ENCODE data around the gene NUDT8.
"Not testable (repeated sequence)": the region's sequence is repeated elsewhere in the genome, so short reads cannot be mapped to it uniquely, and the experiment has no call there.

NUDT8 gene

DNA sequence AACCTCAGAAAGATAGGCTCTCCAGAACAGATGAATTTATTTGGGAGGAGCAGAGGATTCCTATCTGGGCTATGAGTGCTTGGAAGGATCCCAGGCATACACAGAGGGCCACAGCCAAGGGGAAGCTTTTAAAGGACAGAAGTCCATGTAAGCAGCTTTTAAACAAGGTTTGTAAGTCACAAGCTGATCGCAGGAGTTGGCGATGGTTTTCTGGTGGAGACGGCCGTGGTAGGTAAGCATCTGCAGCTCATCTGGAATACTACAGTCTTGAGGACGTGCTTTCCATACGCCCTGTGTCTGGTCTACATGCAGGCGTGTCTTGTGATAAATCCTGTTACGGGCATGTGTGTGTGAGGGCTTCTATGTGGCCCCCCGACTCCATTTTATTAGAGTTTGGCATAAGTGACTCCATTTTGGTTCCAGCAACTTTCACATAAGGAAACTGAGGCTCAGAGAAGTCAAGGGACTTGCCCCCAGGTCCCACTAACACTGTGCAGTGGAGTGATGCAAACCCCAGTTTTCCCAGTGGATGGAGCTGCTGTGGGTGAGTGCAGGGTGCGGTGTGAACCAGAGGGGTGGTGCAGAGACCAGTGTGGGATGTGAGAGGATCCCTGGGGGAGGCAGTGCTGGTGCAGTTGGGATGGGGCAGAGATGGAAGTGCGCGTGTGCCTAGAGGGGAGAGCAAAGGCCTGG is 32.6 kb upstream of the NUDT8 start:
- Histone ChIP-seq H3K79me2 (no peaks in the 10 kb centered on the region), H3K36me3 (ENCODE audit: control insufficient read depth, insufficient read depth, low read length) (no peaks in the 10 kb centered on the region)

DNA sequence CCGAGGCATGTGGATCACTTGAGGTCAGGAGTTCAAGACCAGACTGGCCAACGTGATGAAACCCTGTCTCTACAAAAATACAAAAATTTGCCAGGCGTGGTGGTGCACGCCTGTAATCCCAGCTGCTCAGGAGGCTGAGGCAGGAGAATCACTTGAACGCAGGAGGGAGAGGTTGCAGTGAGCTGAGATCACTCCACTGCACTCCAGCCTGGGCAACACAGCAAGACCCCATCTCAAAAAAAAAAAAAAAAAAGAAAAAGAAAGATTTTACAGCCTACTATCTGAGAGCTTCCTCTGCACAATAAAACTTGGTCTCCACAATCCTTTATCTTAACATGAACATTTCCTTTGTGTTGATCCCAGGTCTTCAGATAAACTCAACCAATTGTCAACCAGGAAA is 31.0 kb upstream of the NUDT8 start:
- not testable (repeated sequence) for H3K4me3 ChIP-seq (ENCODE audit: low read depth, low read length); H3K4me1 ChIP-seq; H3K9ac ChIP-seq; H3K27me3 ChIP-seq (ENCODE audit: control insufficient read depth, insufficient read depth, low read length); H3K4me2 ChIP-seq (ENCODE audit: low read length); H3K27ac ChIP-seq; H3K9me3 ChIP-seq (ENCODE audit: control insufficient read depth, low read length); H3K36me3 ChIP-seq (ENCODE audit: control insufficient read depth, insufficient read depth, low read length); H3K79me2 ChIP-seq; H2AFZ ChIP-seq

More for the DNA sequence above, 32.6 kb upstream of the NUDT8 start:
- H3K27me3 ChIP-seq (ENCODE audit: control insufficient read depth, insufficient read depth, low read length), result no peaks in the 10 kb centered on the region
- TF ChIP-seq, protein P1, sequence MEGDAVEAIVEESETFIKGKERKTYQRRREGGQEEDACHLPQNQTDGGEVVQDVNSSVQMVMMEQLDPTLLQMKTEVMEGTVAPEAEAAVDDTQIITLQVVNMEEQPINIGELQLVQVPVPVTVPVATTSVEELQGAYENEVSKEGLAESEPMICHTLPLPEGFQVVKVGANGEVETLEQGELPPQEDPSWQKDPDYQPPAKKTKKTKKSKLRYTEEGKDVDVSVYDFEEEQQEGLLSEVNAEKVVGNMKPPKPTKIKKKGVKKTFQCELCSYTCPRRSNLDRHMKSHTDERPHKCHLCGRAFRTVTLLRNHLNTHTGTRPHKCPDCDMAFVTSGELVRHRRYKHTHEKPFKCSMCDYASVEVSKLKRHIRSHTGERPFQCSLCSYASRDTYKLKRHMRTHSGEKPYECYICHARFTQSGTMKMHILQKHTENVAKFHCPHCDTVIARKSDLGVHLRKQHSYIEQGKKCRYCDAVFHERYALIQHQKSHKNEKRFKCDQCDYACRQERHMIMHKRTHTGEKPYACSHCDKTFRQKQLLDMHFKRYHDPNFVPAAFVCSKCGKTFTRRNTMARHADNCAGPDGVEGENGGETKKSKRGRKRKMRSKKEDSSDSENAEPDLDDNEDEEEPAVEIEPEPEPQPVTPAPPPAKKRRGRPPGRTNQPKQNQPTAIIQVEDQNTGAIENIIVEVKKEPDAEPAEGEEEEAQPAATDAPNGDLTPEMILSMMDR (IDR thresholded peaks at IDR 0.05), result no peak
- no peak overlapping the region for H3K9ac ChIP-seq
- H3K9me3 ChIP-seq (ENCODE audit: control insufficient read depth, low read length), result no peaks in the 10 kb centered on the region
- H3K27ac ChIP-seq, result no peak overlapping the region
- H3K4me2 ChIP-seq (ENCODE audit: low read length), result no peak overlapping the region
- H2AFZ ChIP-seq, result no peak overlapping the region
- no peaks in the 10 kb centered on the region for H3K4me1 ChIP-seq
- H3K4me3 ChIP-seq (ENCODE audit: low read depth, low read length), result no peak overlapping the region

DNA sequence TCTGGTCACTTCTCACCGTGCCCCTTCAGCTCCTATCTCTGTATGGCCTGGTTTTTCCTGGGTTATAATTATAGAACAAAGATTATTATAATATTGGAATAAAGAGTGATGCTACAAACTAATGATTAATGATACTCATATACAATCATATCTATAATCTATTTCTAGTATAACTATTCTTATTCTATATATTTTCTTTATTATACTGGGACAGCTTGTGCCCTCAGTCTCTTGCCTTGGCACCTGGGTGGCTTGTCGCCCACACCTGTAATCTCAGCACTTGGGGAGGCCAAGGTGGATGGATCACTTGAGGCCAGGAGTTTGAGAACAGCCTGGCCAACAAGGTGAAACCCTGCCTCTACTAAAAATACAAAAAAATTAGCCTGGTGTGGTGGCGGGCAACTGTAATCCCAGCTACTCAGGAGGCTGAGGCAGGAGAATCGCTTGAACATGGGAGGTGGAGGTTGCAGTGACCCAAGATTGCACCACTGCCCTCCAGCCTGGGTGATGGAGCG is 30.0 kb upstream of the NUDT8 start:
- H3K9me3 ChIP-seq (ENCODE audit: control insufficient read depth, low read length); H2AFZ ChIP-seq: not testable (repeated sequence)

DNA sequence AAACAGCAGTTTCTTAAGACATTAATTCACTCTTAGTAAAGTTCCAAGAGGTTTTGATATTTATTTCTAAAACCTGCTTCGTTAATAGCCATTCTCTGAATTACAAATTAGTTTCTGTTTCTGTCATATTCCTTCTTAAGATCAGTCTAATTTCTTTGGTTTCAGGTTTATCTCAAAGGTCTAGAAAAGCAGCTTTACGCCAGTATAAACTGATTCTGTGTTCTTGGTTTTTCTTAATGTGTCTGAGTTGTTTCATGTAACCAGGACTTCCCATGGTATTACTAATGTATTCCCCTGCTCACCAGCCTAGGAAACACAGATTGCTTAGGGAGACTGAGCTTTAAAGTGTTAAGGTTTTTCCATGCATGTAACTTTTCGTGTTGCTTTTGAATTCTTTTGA is 27.6 kb upstream of the NUDT8 start:
- no peak overlapping the region for H3K4me2 ChIP-seq (ENCODE audit: low read length)
- H3K9ac ChIP-seq, result no peak overlapping the region
- TF ChIP-seq, protein P1 (IDR thresholded peaks at IDR 0.05), result no peak
- no peak overlapping the region for H3K4me3 ChIP-seq (ENCODE audit: low read depth, low read length)
- H3K36me3 ChIP-seq (ENCODE audit: control insufficient read depth, insufficient read depth, low read length), result no peaks in the 10 kb centered on the region
- H3K27ac ChIP-seq, result no peak overlapping the region
- no peaks in the 10 kb centered on the region for H3K79me2 ChIP-seq
- H3K27me3 ChIP-seq (ENCODE audit: control insufficient read depth, insufficient read depth, low read length), result no peaks in the 10 kb centered on the region
- no peaks in the 10 kb centered on the region for H3K4me1 ChIP-seq
- H3K9me3 ChIP-seq (ENCODE audit: control insufficient read depth, low read length), result no peaks in the 10 kb centered on the region
- H2AFZ ChIP-seq, result no peak overlapping the region

More for the DNA sequence above, 30.0 kb upstream of the NUDT8 start:
- H3K4me2 ChIP-seq (ENCODE audit: low read length); H3K36me3 ChIP-seq (ENCODE audit: control insufficient read depth, insufficient read depth, low read length); H3K4me1 ChIP-seq; H3K79me2 ChIP-seq; H3K27me3 ChIP-seq (ENCODE audit: control insufficient read depth, insufficient read depth, low read length); H3K4me3 ChIP-seq (ENCODE audit: low read depth, low read length); H3K27ac ChIP-seq; H3K9ac ChIP-seq: not testable (repeated sequence)

DNA sequence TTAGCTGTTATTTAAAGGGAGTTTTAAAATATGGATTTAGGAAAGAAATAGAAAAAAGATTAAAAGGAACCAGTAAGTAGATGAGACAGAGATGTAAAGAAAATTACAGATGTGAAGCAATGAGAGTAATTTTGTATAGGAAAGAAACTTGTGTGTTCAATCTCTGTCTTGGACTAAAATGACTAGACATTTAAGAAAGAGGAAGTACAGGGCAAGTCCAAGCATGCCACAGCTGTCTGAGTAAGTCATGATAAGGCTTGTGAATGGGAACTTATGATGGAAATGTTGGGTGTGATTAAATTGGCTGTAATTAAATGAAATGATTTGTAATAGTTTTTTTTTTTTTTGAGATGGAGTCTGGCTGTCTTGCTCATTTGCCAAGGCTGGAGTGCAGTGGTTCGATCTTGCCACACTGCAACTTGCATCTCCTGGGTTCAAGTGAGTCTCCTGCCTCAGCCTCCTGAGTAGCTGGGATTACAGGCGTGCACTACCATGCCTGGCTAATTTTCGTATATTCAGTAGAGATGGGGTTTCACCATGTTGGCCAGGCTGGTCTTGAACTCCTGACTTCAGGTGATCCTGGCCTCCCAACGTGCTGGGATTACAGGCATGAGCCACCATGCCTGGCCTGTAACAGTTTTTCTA is 26.7 kb upstream of the NUDT8 start:
- Histone ChIP-seq H3K9me3 (ENCODE audit: control insufficient read depth, low read length) (no peaks in the 10 kb centered on the region), H3K4me3 (ENCODE audit: low read depth, low read length) (no peak overlapping the region), H3K36me3 (ENCODE audit: control insufficient read depth, insufficient read depth, low read length) (no peaks in the 10 kb centered on the region), H3K9ac (no peak overlapping the region), H3K79me2 (no peaks in the 10 kb centered on the region), H3K4me2 (ENCODE audit: low read length) (no peak overlapping the region), H2AFZ (no peak overlapping the region), H3K27ac (no peak overlapping the region), H3K4me1 (no peaks in the 10 kb centered on the region), H3K27me3 (ENCODE audit: control insufficient read depth, insufficient read depth, low read length) (no peaks in the 10 kb centered on the region)
- TF ChIP-seq, protein P1 (IDR thresholded peaks at IDR 0.05), result no peak
